HuH-7.5 (cell line): Measurements from ENCODE around the gene SOHLH1.

Experiments used
- DNase-seq: peaks from one replicate; pipeline ENCODE4 v3.0.0; 2011; ENCODE audit warnings: low spot score

The SOHLH1 gene

GRCh38 chr9:135659252-135659651 lies 40.0 kb downstream of the SOHLH1 start:
- no peak for DNase-seq

GRCh38 chr9:135657416-135657815 lies 41.9 kb downstream of the SOHLH1 start:
- no peak for DNase-seq

GRCh38 chr9:135655317-135655716 lies 44.0 kb downstream of the SOHLH1 start:
- no peak for DNase-seq

GRCh38 chr9:135650408-135650807 lies 48.9 kb downstream of the SOHLH1 start:
- DNase-seq = no peak

GRCh38 chr9:135649508-135649907 lies 49.8 kb downstream of the SOHLH1 start:
- DNase-seq = no peak

GRCh38 chr9:135648494-135649410 lies 50.5 kb downstream of the SOHLH1 start:
- DNase-seq = no peak

DNA sequence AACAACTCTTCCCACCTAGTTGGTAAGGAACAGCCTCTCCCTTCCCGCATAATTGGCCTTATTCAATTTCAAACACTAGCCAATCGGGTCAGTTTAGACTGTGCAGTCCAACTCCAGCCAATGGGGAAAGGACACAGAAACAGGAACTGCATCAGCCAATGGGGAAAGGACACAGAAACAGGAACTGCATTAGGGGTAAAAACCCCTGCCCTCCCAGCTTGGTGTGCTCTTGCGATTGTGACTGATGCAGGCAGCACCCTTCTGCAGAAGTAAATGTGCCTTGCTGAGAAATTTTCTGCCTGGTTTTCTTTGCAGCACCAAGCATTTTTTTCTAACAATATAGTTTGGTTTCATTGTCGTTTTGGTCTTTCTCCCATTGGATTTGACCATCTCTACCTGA lies 51.4 kb downstream of the SOHLH1 start:
- DNase-seq = no peak

DNA sequence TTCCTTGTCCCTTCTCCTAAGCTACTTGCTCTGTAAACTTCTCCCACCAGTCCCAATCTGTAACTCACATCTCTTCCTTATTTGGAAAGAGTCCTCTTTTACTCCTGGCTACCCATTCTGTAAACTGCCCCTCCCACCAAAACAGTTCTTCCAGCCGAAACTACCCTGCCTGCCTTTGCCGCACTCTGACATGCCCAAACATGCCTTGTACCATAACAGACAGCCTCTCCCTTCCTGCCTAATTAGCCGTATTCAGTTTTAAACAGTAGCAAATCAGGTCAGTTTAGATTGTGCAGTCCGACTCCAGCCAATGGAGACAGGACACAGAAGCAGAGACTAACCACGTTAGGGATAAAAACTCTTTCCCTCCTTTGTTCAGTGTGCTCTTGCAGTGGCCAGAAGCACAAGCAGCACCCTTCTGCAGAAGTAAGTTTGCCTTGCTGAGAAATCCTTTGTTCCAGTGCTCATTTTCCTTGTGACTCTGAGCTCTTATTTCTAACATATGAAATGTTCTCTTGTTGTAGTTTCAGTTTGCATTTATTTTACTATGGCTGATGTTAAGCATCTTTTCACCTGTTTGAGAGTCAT lies 54.6 kb downstream of the SOHLH1 start:
- DNase-seq = no peak
